ENCODE data around the gene AGAP3.

Gene AGAP3

GRCh38 chr7:151057989-151058780 lies 28.1 kb upstream of the AGAP3 start:
- peak; percentile 97 for DNase-seq (ENCODE audit: low read depth, low spot score)

- DNase-seq (ENCODE audit: low read depth, low spot score), result no peak
Observed at GRCh38 chr7:151058781-151059366, 27.4 kb upstream of the AGAP3 start.

- DNase-seq (ENCODE audit: low read depth, low spot score), result peak; percentile 44
Observed at GRCh38 chr7:151059367-151060112, 26.7 kb upstream of the AGAP3 start, which contains the start of gene SLC4A2. Gene SLC4A2 (plus strand): TSS chr7:151059589. CDS start chr7:151061988, 2,399 bp downstream.

GRCh38 chr7:151060113-151060415 lies 26.2 kb upstream of the AGAP3 start:
- DNase-seq (ENCODE audit: low read depth, low spot score), result no peak

- DNase-seq (ENCODE audit: low read depth, low spot score), result no peak
Observed at GRCh38 chr7:151060416-151061212, 25.7 kb upstream of the AGAP3 start.

GRCh38 chr7:151061213-151062110 lies 24.8 kb upstream of the AGAP3 start:
- no peak for DNase-seq (ENCODE audit: low read depth, low spot score)

GRCh38 chr7:151062111-151062398 lies 24.2 kb upstream of the AGAP3 start:
- no peak for DNase-seq (ENCODE audit: low read depth, low spot score)

- no peak for DNase-seq (ENCODE audit: low read depth, low spot score)
Observed at GRCh38 chr7:151062399-151063211, 23.7 kb upstream of the AGAP3 start.

- DNase-seq (ENCODE audit: low read depth, low spot score), result no peak
Observed at GRCh38 chr7:151063212-151063561, 23.1 kb upstream of the AGAP3 start.

GRCh38 chr7:151064454-151064853 lies 21.8 kb upstream of the AGAP3 start:
- DNase-seq (ENCODE audit: low read depth, low spot score), result no peak

- no peak for DNase-seq (ENCODE audit: low read depth, low spot score)
Observed at GRCh38 chr7:151064993-151065392, 21.3 kb upstream of the AGAP3 start.

GRCh38 chr7:151065516-151065915 lies 20.8 kb upstream of the AGAP3 start:
- no peak for DNase-seq (ENCODE audit: low read depth, low spot score)

- DNase-seq (ENCODE audit: low read depth, low spot score), result no peak
Observed at GRCh38 chr7:151066273-151066974, 19.9 kb upstream of the AGAP3 start.

GRCh38 chr7:151068069-151068773 lies 18.1 kb upstream of the AGAP3 start:
- no peak for DNase-seq (ENCODE audit: low read depth, low spot score)

GRCh38 chr7:151069841-151070573 lies 16.3 kb upstream of the AGAP3 start:
- DNase-seq (ENCODE audit: low read depth, low spot score), result no peak

- no peak for DNase-seq (ENCODE audit: low read depth, low spot score)
Observed at GRCh38 chr7:151070574-151070960, 15.7 kb upstream of the AGAP3 start.

- no peak for DNase-seq (ENCODE audit: low read depth, low spot score)
Observed at GRCh38 chr7:151071032-151071866, 15.0 kb upstream of the AGAP3 start.

Data from activated CD4-positive, CD25-positive, alpha-beta regulatory T cell treated with anti-CD3 and anti-CD28 coated beads, Interleukin-2, amount 50 U/mL, for 16 hours (primary cell).